ENCODE data around the gene JDP2. TPM values are rescaled to one million over a fixed set of nuclear protein-coding genes. Genes with fewer than 3 reads are reported as not detected.

Gene JDP2
- total and polyA plus RNA-seq, 2 of the 4 experiments (the other 2 are of a cell fraction) = 35.7 to 38.4 TPM

- no peak overlapping the region for H2BK20ac ChIP-seq (ENCODE audit: low read depth, low read length)
- H3K4me2 ChIP-seq (ENCODE audit: low read depth, low read length) = no peak overlapping the region
- peaks cover 92% of the 10 kb centered on the region for H4K20me1 ChIP-seq (ENCODE audit: insufficient read depth, low read length)
- H2BK120ac ChIP-seq (ENCODE audit: low read depth, low read length) = no peak overlapping the region
- no peak overlapping the region for H3K23ac ChIP-seq (ENCODE audit: low read depth, low read length)
- POLR2A ChIA-PET (ENCODE audit: unreplicated experiment) = no interaction called here
- H4K91ac ChIP-seq (ENCODE audit: insufficient read depth, low read depth, low read length) = no peak overlapping the region
- dilution Hi-C loops (cut with HindIII; ENCODE audit: low sequenced_read_pairs, unreplicated experiment) (no loop called here), intact Hi-C loops (cut with micrococcal nuclease) (no loop called here), in situ Hi-C loops (cut with MboI; ENCODE audit: low sequenced_read_pairs) (no loop called here)
- H3K79me1 ChIP-seq (ENCODE audit: low read depth in 1 of 2, low read length in 2 of 2) = peaks cover 52 to 96% of the 10 kb centered on the region in 2 experiments
- TF ChIP-seq RFX5 (IDR thresholded peaks at IDR 0.05; ENCODE audit: low read depth, low read length) (no peak), NFE2L2 (IDR thresholded peaks at IDR 0.05; ENCODE audit: low read depth, low read length) (no peak), CEBPB (IDR thresholded peaks at IDR 0.05; ENCODE audit: low read depth, low read length) (no peak), MXI1 (IDR thresholded peaks at IDR 0.05; ENCODE audit: borderline replicate concordance, low read depth, low read length) (no peak), MAFK (IDR thresholded peaks at IDR 0.05; ENCODE audit: low read depth, low read length) (no peak), POLR2A (IDR thresholded peaks at IDR 0.05; ENCODE audit: low read depth, low read length) (no peak), RAD21 (IDR thresholded peaks at IDR 0.05; ENCODE audit: low read length) (no peak), SMC3 (IDR thresholded peaks at IDR 0.05; ENCODE audit: low read depth, low read length) (no peak), RCOR1 (IDR thresholded peaks at IDR 0.05; ENCODE audit: insufficient replicate concordance, low read length) (no peak), ELK1 (IDR thresholded peaks at IDR 0.05; ENCODE audit: borderline replicate concordance, low read depth, low read length) (no peak)
- no TSS peak for BruUV-seq (replicated peaks)
- no peak overlapping the region for H3K4ac ChIP-seq (ENCODE audit: low read depth, low read length)
- H2BK15ac ChIP-seq (ENCODE audit: low read depth, low read length) = no peak overlapping the region
- DNase-seq = no peak
- CTCF ChIA-PET = no interaction called here
- no peak overlapping the region for H2AK9ac ChIP-seq (replicated peaks; ENCODE audit: low read depth, low read length, poor library complexity)
- no peak overlapping the region for H3K4me3 ChIP-seq (ENCODE audit: insufficient read depth, low read depth, low read length)
- H3K14ac ChIP-seq (replicated peaks; ENCODE audit: low read depth, low read length) = no peak overlapping the region
- no peak overlapping the region for H3K27ac ChIP-seq (ENCODE audit: insufficient read depth, low read length)
- no peak overlapping the region for H4K5ac ChIP-seq (ENCODE audit: low read depth, low read length)
- H2BK5ac ChIP-seq (ENCODE audit: low read depth, low read length, poor library complexity, severe bottlenecking) = no peak overlapping the region
- ATAC-seq (ENCODE audit: low read depth) = no peak
- no peaks in the 10 kb centered on the region for H3K27me3 ChIP-seq (ENCODE audit: control insufficient read depth, insufficient read depth, low read length)
- H2AK5ac ChIP-seq (ENCODE audit: low read depth, low read length) = no peak overlapping the region
- H2AFZ ChIP-seq (replicated peaks; ENCODE audit: low read length, poor library complexity) = no peak overlapping the region
- H3K9me3 ChIP-seq (ENCODE audit: control insufficient read depth, insufficient read depth, low read length) = no peaks in the 10 kb centered on the region
- H3K9me1 ChIP-seq (ENCODE audit: insufficient read depth, low read length) = peaks cover 56% of the 10 kb centered on the region
- no peak overlapping the region for H3K9ac ChIP-seq (ENCODE audit: low read depth, low read length)
- peaks cover 49% of the 10 kb centered on the region for H3K4me1 ChIP-seq (ENCODE audit: control insufficient read depth, insufficient read depth, low read length)
- WGBS, 2 experiments (ENCODE audit: extremely low coverage in 2 of 2, insufficient read length in 1 of 2) = no CpG with 5 or more reads among the region's 3 CpGs
- no peak overlapping the region for H3K18ac ChIP-seq (ENCODE audit: low read depth, low read length)
- H3K56ac ChIP-seq (ENCODE audit: extremely low read depth, insufficient read depth, low read length) = no peak overlapping the region
- peaks cover 44% of the 10 kb centered on the region for H3K36me3 ChIP-seq (ENCODE audit: control insufficient read depth, insufficient read depth, low read length)
- no peak overlapping the region for H4K8ac ChIP-seq (ENCODE audit: low read depth in 2 of 2, low read length in 2 of 2)
Measured at GRCh38 chr14:75458305-75458704, 30.5 kb downstream of the JDP2 start.
